Panc1 (cell line): ENCODE data around the gene HOXA10. TPM values are rescaled to one million over a fixed set of nuclear protein-coding genes. Genes with fewer than 3 reads are reported as not detected.

Experiments
- ATAC-seq: fragments of 200-7000 bp; cut with Tn5 transposase; 2 replicates; pipeline ENCODE4 v1.9.1; 2020; ENCODE audit warnings: mild to moderate bottlenecking, moderate library complexity
- BruUV-seq: library from RNA; stranded (reverse); fragments of 400-500 nt; replicated peaks from 2 replicates; lab custom pipeline; 2021; lab: Mats Ljungman, UMichigan
- CTCF ChIA-PET: fragments of 300-600 bp; sonication (Branson Sonifier 250); formaldehyde crosslinking; loops from one replicate; lab custom pipeline; 2022; ENCODE audit warnings: antibody characterized with exemption; lab: Charles Lee
- POLR2A ChIA-PET: fragments of 300-600 bp; sonication (Branson Sonifier 250); formaldehyde crosslinking; loops from one replicate; lab custom pipeline; 2022; ENCODE audit warnings: antibody characterized with exemption; lab: Charles Lee
- DNase-seq: peaks from one replicate; pipeline ENCODE4 v3.0.0-alpha.2; 2010; ENCODE audit warnings: low read depth, low spot score
- H3K27ac ChIP-seq: 2 replicates; pipeline ENCODE4 v1.5.1; 2011; ENCODE audit warnings: mild to moderate bottlenecking, low read length, inconsistent platforms
- H3K27me3 ChIP-seq: fragments of 200-500 bp; sonication (Bioruptor generic); 2 replicates; pipeline ENCODE4 v1.6.0; 2014; ENCODE audit warnings: low read length, inconsistent platforms; ENCODE audit not compliant: control insufficient read depth, insufficient read depth
- H3K36me3 ChIP-seq: fragments of 200-500 bp; sonication (Bioruptor generic); 2 replicates; pipeline ENCODE4 v1.5.1; 2014; ENCODE audit warnings: inconsistent platforms, mild to moderate bottlenecking, low read length, moderate library complexity; ENCODE audit not compliant: control insufficient read depth, insufficient read depth
- H3K4me1 ChIP-seq: 2 replicates; pipeline ENCODE4 v1.5.1; 2011; ENCODE audit warnings: inconsistent platforms, mild to moderate bottlenecking, low read length, moderate library complexity; ENCODE audit not compliant: control insufficient read depth, insufficient read depth
- H3K4me3 ChIP-seq, 2 experiments: 2 replicates each; pipeline ENCODE4 v1.5.1; 2011 to 2012; ENCODE audit warnings: low read depth in 2 of 2, low read length in 2 of 2, mild to moderate bottlenecking in 2 of 2, inconsistent platforms in 1 of 2, moderate library complexity in 1 of 2
- H3K9me3 ChIP-seq: fragments of 200-500 bp; sonication (Bioruptor generic); 2 replicates; pipeline ENCODE4 v1.5.1; 2014; ENCODE audit warnings: low read depth, mild to moderate bottlenecking, inconsistent platforms, low read length, moderate library complexity; ENCODE audit not compliant: control insufficient read depth, insufficient read depth
- CTCF ChIP-seq: fragments of 450-650 bp; IDR thresholded peaks from 2 replicates; pipeline ENCODE4 v1.5.1; 2017; ENCODE audit warnings: mild to moderate bottlenecking
- POLR2AphosphoS5 ChIP-seq: IDR thresholded peaks from 2 replicates; pipeline ENCODE4 v1.6.1; 2012; ENCODE audit warnings: mild to moderate bottlenecking, low read depth, low read length, moderate library complexity
- REST ChIP-seq, 2 experiments: IDR thresholded peaks; 2 replicates each; pipeline ENCODE4 v1.6.1; 2011 to 2012; ENCODE audit warnings: low read depth in 2 of 2, control low read depth in 1 of 2, low read length in 1 of 2, mild to moderate bottlenecking in 1 of 2, moderate library complexity in 1 of 2; ENCODE audit not compliant: insufficient read depth in 1 of 2
- SIN3A ChIP-seq: IDR thresholded peaks from 2 replicates; pipeline ENCODE4 v1.6.1; 2012; ENCODE audit warnings: low read depth, mild to moderate bottlenecking, low read length, moderate library complexity, borderline replicate concordance; ENCODE audit not compliant: insufficient read depth
- TCF7L2 ChIP-seq: IDR thresholded peaks from 2 replicates; pipeline ENCODE4 v1.6.1; 2011; ENCODE audit warnings: mild to moderate bottlenecking, low read depth, low read length, inconsistent platforms
- in situ Hi-C: cut with HindIII; loops from 2 replicates; pipeline ENCODE4 v1.10.0; 2016; ENCODE audit warnings: low sequenced_read_pairs, low pct_unique_long_range_greater_than_20kb
- intact Hi-C: fragments of 100-400 bp; cut with micrococcal nuclease; formaldehyde crosslinking; loops from one replicate; pipeline ENCODE4 v1.10.0; 2022; ENCODE audit not compliant: unreplicated experiment
- total RNA-seq: library from RNA; stranded (reverse); gene quantifications from one replicate; pipeline ENCODE4 v1.2.1, GENCODE V29; 2021; ENCODE audit not compliant: unreplicated experiment

The HOXA10 gene
- total RNA-seq, 1 experiment from 2014 or later = 0.41 TPM

- Histone ChIP-seq H3K36me3 (no peaks in the 10 kb centered on the region), H3K27ac (peak overlapping the region; percentile 84), H3K4me1 (peaks cover 20% of the 10 kb centered on the region), H3K27me3 (no peaks in the 10 kb centered on the region), H3K9me3 (no peaks in the 10 kb centered on the region), H3K4me3 (peak overlapping the region; percentile 58 to 87)
- DNase-seq (no peak), ATAC-seq (peak; percentile 55)
- in situ Hi-C loops (loop anchor here (5.0 kb wide), 1 partner anchor 285 kb away; no protein-coding TSS in a partner anchor), intact Hi-C loops (no loop called here)
- POLR2A ChIA-PET = no interaction called here
- BruUV-seq = no TSS peak
- CTCF ChIA-PET = interaction anchor here (0.6 to 2.7 kb wide), 4 partner anchors 37 to 461 kb away, joined by 3 to 9 read pairs (median 4); no protein-coding TSS in a partner anchor
- TF ChIP-seq REST (IDR thresholded peaks at IDR 0.05; ENCODE audit: insufficient read depth in 1 of 2, low read depth in 2 of 2, low read length in 1 of 2) (no peak), SIN3A (no peak), CTCF (no peak), POLR2AphosphoS5 (no peak), TCF7L2 (no peak)
Observed at GRCh38 chr7:27142580-27143022, 31.5 kb downstream of the HOXA10 start.

GRCh38 chr7:27141923-27142579 is 32.1 kb downstream of the HOXA10 start:
- H3K27me3 ChIP-seq = no peaks in the 10 kb centered on the region
- peak overlapping the region; percentile 58 to 87 for H3K4me3 ChIP-seq
- no peaks in the 10 kb centered on the region for H3K36me3 ChIP-seq
- ChIA-PET POLR2A (no interaction called here), CTCF (interaction anchor here (0.5 to 2.7 kb wide), 4 partner anchors 14 to 460 kb away, joined by 3 to 9 read pairs (median 3); no protein-coding TSS in a partner anchor)
- H3K4me1 ChIP-seq = peaks cover 25% of the 10 kb centered on the region
- BruUV-seq = no TSS peak
- TF ChIP-seq CTCF (peak; percentile 55), REST (IDR thresholded peaks at IDR 0.05; ENCODE audit: insufficient read depth in 1 of 2, low read depth in 2 of 2, low read length in 1 of 2) (no peak)
- H3K27ac ChIP-seq = peak overlapping the region; percentile 84
- DNase-seq (no peak), ATAC-seq (peak; percentile 57)
- H3K9me3 ChIP-seq = no peaks in the 10 kb centered on the region
- in situ Hi-C loops = loop anchor here (5.0 kb wide), 1 partner anchor 285 kb away; no protein-coding TSS in a partner anchor
- intact Hi-C loops = no loop called here
